Mucosa of descending colon (tissue), 3 donors: Measurements from ENCODE around the gene CAMK2B. TPM values are rescaled to one million over a fixed set of nuclear protein-coding genes. Genes with fewer than 3 reads are reported as not detected.

Experiments used
- ATAC-seq: fragments of 200-7000 bp; cut with Tn5 transposase; one replicate; pipeline ENCODE4 v1.9.1; 2020; ENCODE audit warnings: mild to moderate bottlenecking, moderate library complexity
- DNase-seq, 3 donors: peaks; one replicate each; pipeline ENCODE4 v3.0.0-alpha.2; 2020
- H3K36me3 ChIP-seq: fragments of 200-600 bp; one replicate; pipeline ENCODE4 v1.8.0; 2021; ENCODE audit warnings: low read depth, mild to moderate bottlenecking
- H3K4me1 ChIP-seq: fragments of 200-600 bp; one replicate; pipeline ENCODE4 v1.8.0; 2021; ENCODE audit warnings: low read depth, mild to moderate bottlenecking
- H3K4me3 ChIP-seq: fragments of 200-600 bp; one replicate; pipeline ENCODE4 v1.8.0; 2021; ENCODE audit warnings: mild to moderate bottlenecking
- H3K9me3 ChIP-seq: fragments of 200-600 bp; one replicate; pipeline ENCODE4 v1.8.0; 2021; ENCODE audit warnings: mild to moderate bottlenecking
- CTCF ChIP-seq: fragments of 200-600 bp; IDR thresholded peaks from one replicate; pipeline ENCODE4 v1.8.0; 2022; ENCODE audit warnings: antibody characterized with exemption, mild to moderate bottlenecking
- intact Hi-C, 2 donors: fragments of 100-400 bp; cut with DNase I in 1 of 2; cut with micrococcal nuclease in 1 of 2; formaldehyde crosslinking; loops; one replicate each; pipeline versions ENCODE4 v1.11.0 to v1.11.1; 2022; cut with DNase I, micrococcal nuclease
- total RNA-seq, 3 donors: library from RNA; stranded (reverse); fragmentation: NEBNext Ultra II Directional in 2 of 3; extraction: Animal tissue kit (Norgen Biotek cat#: 25700) in 2 of 3; gene quantifications; one replicate each; pipeline versions ENCODE4 v1.2.1 to v1.2.4, GENCODE V29; 2021 to 2023
- donor health status: DM: no; HTN: no; CAD: no; lungs with moderate emphysema.
- donor health status: DM: no; HTN: no; CAD: no.
- donor health status: DM: no; HTN: yes; CAD: no.

Gene CAMK2B
- total RNA-seq, 3 donors from 2014 or later: 0.35 to 2.2 (median 0.87) TPM

DNA sequence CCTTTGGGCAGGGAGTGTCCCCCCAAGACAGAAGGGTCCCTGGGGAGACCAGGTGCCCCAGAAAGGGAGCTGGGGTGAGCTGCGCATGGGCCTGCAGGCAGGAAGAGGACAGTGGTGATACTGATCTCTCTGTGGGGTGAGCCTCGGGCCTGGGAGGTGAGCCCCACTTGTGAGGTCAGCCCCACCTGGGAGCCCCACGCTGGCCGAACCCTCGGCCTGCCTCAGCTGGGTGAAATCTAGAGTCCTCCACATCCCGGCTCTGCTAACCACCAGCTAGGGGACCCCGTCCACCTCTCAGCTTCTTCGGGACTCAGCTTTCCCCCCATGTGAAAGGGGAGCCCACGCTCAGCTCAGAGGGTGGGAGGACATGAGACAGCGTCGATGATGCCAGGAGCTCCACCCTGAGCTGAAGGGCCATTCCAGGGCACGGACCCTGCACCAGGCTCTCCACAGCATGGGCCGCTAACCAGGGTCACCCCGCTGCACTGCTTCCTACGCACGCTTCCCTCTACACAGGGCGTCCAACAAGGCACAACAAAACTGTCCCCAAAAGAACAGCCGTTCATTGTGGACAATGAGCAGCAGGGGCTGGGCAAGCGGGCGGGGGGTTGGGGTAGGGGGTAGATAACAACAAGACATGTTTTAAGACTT is 48.7 kb downstream of the CAMK2B start:
- no peaks in the 10 kb centered on the region for H3K4me1 ChIP-seq
- ATAC-seq (no peak), DNase-seq (peak in 1 of 3 donors; percentile 17)
- no peaks in the 10 kb centered on the region for H3K9me3 ChIP-seq
- no peak overlapping the region for H3K4me3 ChIP-seq
- TF ChIP-seq CTCF: no peak
- intact Hi-C loops: no loop called here
- no peaks in the 10 kb centered on the region for H3K36me3 ChIP-seq

DNA sequence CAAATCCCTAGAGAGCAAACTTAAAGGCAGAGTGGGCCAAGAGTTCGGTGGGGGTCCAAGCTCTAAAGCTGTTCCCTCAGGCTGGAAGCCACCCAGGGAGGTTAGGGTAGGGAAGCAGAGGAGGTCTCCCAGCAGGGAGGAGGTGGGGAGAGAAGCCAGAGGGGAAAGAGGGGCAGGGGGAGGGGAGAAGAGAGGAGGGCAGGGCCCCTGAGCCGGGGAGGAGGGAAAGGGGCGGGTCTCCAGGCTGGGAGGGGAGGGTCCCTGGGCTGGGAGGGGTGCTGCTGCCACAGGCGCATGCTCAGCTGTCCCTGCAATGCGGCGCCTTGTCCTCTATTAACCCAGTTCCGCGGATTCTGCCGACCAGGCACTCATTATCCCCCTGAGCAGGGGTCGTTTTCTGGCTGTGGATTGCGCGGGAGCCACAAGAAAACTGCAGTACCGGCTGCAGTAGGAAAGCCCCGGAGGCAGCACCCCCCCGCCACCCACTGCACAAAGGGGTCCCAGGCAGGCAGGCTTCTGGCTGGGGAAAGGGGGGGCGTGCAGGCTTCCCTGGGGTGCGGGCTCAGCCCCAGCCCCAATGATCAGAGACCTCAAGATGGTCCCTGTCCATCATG is 49.3 kb downstream of the CAMK2B start:
- intact Hi-C loops: no loop called here
- no peak for TF ChIP-seq CTCF

GRCh38 chr7:44275146-44275545 is 50.2 kb downstream of the CAMK2B start:
- Histone ChIP-seq H3K36me3 (no peaks in the 10 kb centered on the region), H3K9me3 (no peaks in the 10 kb centered on the region), H3K4me3 (no peak overlapping the region), H3K4me1 (no peaks in the 10 kb centered on the region)
- DNase-seq (peak in 1 of 3 donors; percentile 19), ATAC-seq (no peak)
- no peak for TF ChIP-seq CTCF
- intact Hi-C loops: no loop called here

More for the DNA sequence above, 49.3 kb downstream of the CAMK2B start:
- peak in 1 of 3 donors; percentile 16 for DNase-seq
- H3K9me3 ChIP-seq: no peaks in the 10 kb centered on the region
- H3K36me3 ChIP-seq: no peaks in the 10 kb centered on the region
- no peaks in the 10 kb centered on the region for H3K4me1 ChIP-seq
- H3K4me3 ChIP-seq: no peak overlapping the region
- ATAC-seq: no peak

GRCh38 chr7:44274623-44274975 is 50.8 kb downstream of the CAMK2B start:
- H3K4me3 ChIP-seq: no peak overlapping the region
- DNase-seq (peak in 1 of 3 donors; percentile 24), ATAC-seq (no peak)
- intact Hi-C loops: no loop called here
- no peaks in the 10 kb centered on the region for H3K4me1 ChIP-seq
- no peaks in the 10 kb centered on the region for H3K36me3 ChIP-seq
- no peaks in the 10 kb centered on the region for H3K9me3 ChIP-seq
- TF ChIP-seq CTCF: no peak

DNA sequence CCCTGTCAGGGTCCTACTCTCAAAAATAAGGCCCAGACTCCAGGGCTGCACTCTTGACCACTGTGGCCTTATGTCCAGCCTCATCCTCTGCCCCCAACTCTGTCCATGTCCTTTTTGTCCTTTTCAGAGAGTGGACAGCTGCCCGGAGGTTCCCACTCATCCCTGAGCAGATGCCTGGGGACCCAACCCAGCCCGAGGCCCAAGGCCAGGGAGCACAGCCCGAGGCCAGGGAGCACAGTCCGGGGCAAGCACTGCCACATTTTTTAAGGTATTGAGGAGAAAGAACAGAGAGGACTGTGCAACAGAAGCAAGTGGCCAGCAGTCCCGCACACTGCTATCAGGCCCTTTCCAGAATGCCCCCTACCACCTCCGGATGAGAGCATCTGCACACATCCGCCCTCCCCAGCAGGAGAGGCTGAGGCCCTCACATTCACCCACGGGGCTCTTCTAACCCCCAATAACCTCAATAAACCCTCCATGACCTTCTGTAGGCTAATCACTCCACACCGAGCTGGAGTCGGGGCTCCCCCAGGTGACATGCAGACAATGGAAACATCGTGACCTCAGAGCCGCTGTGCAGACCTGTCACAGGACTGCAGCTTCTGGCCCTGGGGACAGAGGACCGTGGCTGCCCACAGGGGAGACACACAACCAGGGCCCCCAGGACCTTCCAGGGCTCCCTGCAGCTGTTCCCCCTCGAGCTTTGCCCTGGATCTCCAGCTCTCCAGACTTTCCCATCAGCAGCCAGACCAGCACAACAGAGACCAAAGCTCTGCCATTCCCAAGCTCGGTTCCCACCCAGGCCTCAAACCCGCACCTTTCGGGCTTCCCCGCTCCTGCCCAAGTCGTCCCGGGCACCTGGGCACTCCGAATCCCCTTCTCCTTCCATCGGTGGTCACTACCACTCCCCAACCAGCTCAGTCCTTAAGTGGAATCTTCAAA is 51.4 kb downstream of the CAMK2B start:
- intact Hi-C loops: no loop called here
- no peaks in the 10 kb centered on the region for H3K4me1 ChIP-seq

More for the DNA sequence above, 51.4 kb downstream of the CAMK2B start:
- Histone ChIP-seq H3K9me3 (no peaks in the 10 kb centered on the region), H3K4me3 (no peak overlapping the region), H3K36me3 (no peaks in the 10 kb centered on the region)
- no peak for TF ChIP-seq CTCF
- DNase-seq: peak in 1 of 3 donors; percentile 26
- ATAC-seq: no peak
